ENCODE results near the gene LGR6.

The LGR6 gene

GRCh38 chr1:202272103-202272845 lies 78.7 kb downstream of the LGR6 start:
- no peak for DNase-seq

- DNase-seq = peak in 2 of 5 experiments; percentile 23 to 39
Measured at GRCh38 chr1:202274611-202275010, 81.0 kb downstream of the LGR6 start.

GRCh38 chr1:202275061-202275770 lies 81.6 kb downstream of the LGR6 start:
- DNase-seq = no peak

- no peak for DNase-seq
Measured at GRCh38 chr1:202276081-202276715, 82.6 kb downstream of the LGR6 start.

GRCh38 chr1:202276920-202277319 lies 83.3 kb downstream of the LGR6 start:
- no peak for DNase-seq

- no peak for DNase-seq
Measured at GRCh38 chr1:202278751-202279150, 85.2 kb downstream of the LGR6 start.

- DNase-seq = no peak
Measured at GRCh38 chr1:202279806-202280205, 86.2 kb downstream of the LGR6 start.

- no peak for DNase-seq
Measured at GRCh38 chr1:202280595-202280994, 87.0 kb downstream of the LGR6 start.

- no peak for DNase-seq
Measured at GRCh38 chr1:202281316-202282024, 87.9 kb downstream of the LGR6 start.

GRCh38 chr1:202282025-202282371 lies 88.4 kb downstream of the LGR6 start:
- no peak for DNase-seq

- DNase-seq = no peak
Measured at GRCh38 chr1:202282596-202283283, 89.1 kb downstream of the LGR6 start.

GRCh38 chr1:202283379-202283844 lies 89.8 kb downstream of the LGR6 start:
- peak in 2 of 5 experiments; percentile 4 to 17 for DNase-seq

GRCh38 chr1:202283991-202284390 lies 90.4 kb downstream of the LGR6 start:
- no peak for DNase-seq

- no peak for DNase-seq
Measured at GRCh38 chr1:202285908-202286307, 92.3 kb downstream of the LGR6 start.

GRCh38 chr1:202286622-202287097 lies 93.1 kb downstream of the LGR6 start:
- DNase-seq = no peak

- DNase-seq = no peak
Measured at GRCh38 chr1:202287196-202287595, 93.6 kb downstream of the LGR6 start.

- DNase-seq = no peak
Measured at GRCh38 chr1:202288177-202288576, 94.6 kb downstream of the LGR6 start.

GRCh38 chr1:202289009-202289408 lies 95.4 kb downstream of the LGR6 start:
- no peak for DNase-seq

GRCh38 chr1:202291001-202291400 lies 97.4 kb downstream of the LGR6 start:
- no peak for DNase-seq

- no peak for DNase-seq
Measured at GRCh38 chr1:202291961-202292712, 98.5 kb downstream of the LGR6 start.

GRCh38 chr1:202292773-202293172 lies 99.2 kb downstream of the LGR6 start:
- no peak for DNase-seq

GRCh38 chr1:202293569-202293968 lies 100.0 kb downstream of the LGR6 start:
- no peak for DNase-seq

Measured in T-helper 2 cell (primary cell).